HEK293 (cell line): Measurements from ENCODE around the gene SCAMP5.

ENCODE experiments used
- GLIS2 ChIP-seq: fragments of 450-650 bp; formaldehyde crosslinking; IDR thresholded peaks from 2 replicates; pipeline ENCODE4 v1.5.1; 2016; ENCODE audit warnings: missing biosample characterization, missing genetic modification characterization
- HOXA7 ChIP-seq: sonication (generic); formaldehyde crosslinking; IDR thresholded peaks from 2 replicates; pipeline ENCODE4 v1.8.1; 2022; ENCODE audit warnings: missing genetic modification reagents, borderline replicate concordance
- KLF10 ChIP-seq: fragments of 450-650 bp; IDR thresholded peaks from 2 replicates; pipeline ENCODE4 v1.5.1; 2018; ENCODE audit warnings: missing biosample characterization, mild to moderate bottlenecking, missing genetic modification characterization
- KLF7 ChIP-seq: fragments of 450-650 bp; formaldehyde crosslinking; IDR thresholded peaks from 2 replicates; pipeline ENCODE4 v1.5.1; 2016; ENCODE audit warnings: missing biosample characterization, missing genetic modification characterization, borderline replicate concordance
- SCRT2 ChIP-seq: fragments of 450-650 bp; formaldehyde crosslinking; IDR thresholded peaks from 2 replicates; pipeline ENCODE4 v1.5.1; 2016; ENCODE audit warnings: missing biosample characterization, missing genetic modification characterization
- YY1 ChIP-seq: fragments of 450-650 bp; formaldehyde crosslinking; IDR thresholded peaks from 2 replicates; pipeline ENCODE4 v1.5.1; 2018; ENCODE audit warnings: missing biosample characterization, missing genetic modification characterization
- ZBTB1 ChIP-seq: fragments of 450-650 bp; formaldehyde crosslinking; IDR thresholded peaks from 2 replicates; pipeline ENCODE4 v1.5.1; 2016; ENCODE audit warnings: missing biosample characterization, missing genetic modification characterization
- ZBTB17 ChIP-seq: fragments of 450-650 bp; formaldehyde crosslinking; IDR thresholded peaks from 2 replicates; pipeline ENCODE4 v1.5.1; 2016; ENCODE audit warnings: missing biosample characterization, missing genetic modification characterization
- ZBTB8A ChIP-seq: fragments of 450-650 bp; formaldehyde crosslinking; IDR thresholded peaks from 2 replicates; pipeline ENCODE4 v1.5.1; 2016; ENCODE audit warnings: missing biosample characterization, missing genetic modification characterization
- ZEB2 ChIP-seq: fragments of 450-650 bp; formaldehyde crosslinking; IDR thresholded peaks from 2 replicates; pipeline ENCODE4 v1.5.1; 2016; ENCODE audit warnings: missing biosample characterization, missing genetic modification characterization
- ZFHX2 ChIP-seq: fragments of 450-650 bp; formaldehyde crosslinking; conservative IDR thresholded peaks from 2 replicates; pipeline ENCODE4 v1.5.1; 2016; ENCODE audit warnings: missing biosample characterization, missing genetic modification characterization
- ZFP37 ChIP-seq: fragments of 450-650 bp; formaldehyde crosslinking; IDR thresholded peaks from 2 replicates; pipeline ENCODE4 v1.5.1; 2016; ENCODE audit warnings: missing biosample characterization, missing genetic modification characterization
- ZNF2 ChIP-seq: fragments of 450-650 bp; formaldehyde crosslinking; IDR thresholded peaks from 2 replicates; pipeline ENCODE4 v1.5.1; 2016; ENCODE audit warnings: missing biosample characterization, missing genetic modification characterization
- ZNF266 ChIP-seq: fragments of 450-650 bp; formaldehyde crosslinking; IDR thresholded peaks from 2 replicates; pipeline ENCODE4 v1.5.1; 2016; ENCODE audit warnings: missing biosample characterization, missing genetic modification characterization, low read depth
- ZNF514 ChIP-seq: fragments of 450-650 bp; formaldehyde crosslinking; IDR thresholded peaks from 2 replicates; pipeline ENCODE4 v1.5.1; 2016; ENCODE audit warnings: missing biosample characterization, missing genetic modification characterization
- ZNF548 ChIP-seq: fragments of 450-650 bp; formaldehyde crosslinking; IDR thresholded peaks from 2 replicates; pipeline ENCODE4 v1.5.1; 2016; ENCODE audit warnings: missing biosample characterization, missing genetic modification characterization
- ZNF558 ChIP-seq: fragments of 450-650 bp; formaldehyde crosslinking; IDR thresholded peaks from 2 replicates; pipeline ENCODE4 v1.5.1; 2016; ENCODE audit warnings: missing biosample characterization, missing genetic modification characterization
- ZNF596 ChIP-seq: fragments of 450-650 bp; IDR thresholded peaks from 2 replicates; pipeline ENCODE4 v1.5.0; 2018; ENCODE audit warnings: missing biosample characterization, mild to moderate bottlenecking, missing genetic modification characterization, moderate library complexity
- ZNF629 ChIP-seq: fragments of 450-650 bp; formaldehyde crosslinking; IDR thresholded peaks from 2 replicates; pipeline ENCODE4 v1.5.1; 2017; ENCODE audit warnings: missing biosample characterization, missing genetic modification characterization
- ZNF830 ChIP-seq: fragments of 450-650 bp; IDR thresholded peaks from 2 replicates; pipeline ENCODE4 v1.5.0; 2018; ENCODE audit warnings: missing biosample characterization, missing genetic modification characterization, low read depth, mild to moderate bottlenecking, moderate library complexity
- TF ChIP-seq, protein P1 (sequence below): fragments of 450-650 bp; IDR thresholded peaks from 2 replicates; pipeline ENCODE4 v1.5.1; 2018; ENCODE audit warnings: missing biosample characterization, missing genetic modification characterization
- TF ChIP-seq, protein P2 (sequence below): fragments of 450-650 bp; formaldehyde crosslinking; IDR thresholded peaks from 2 replicates; pipeline ENCODE4 v1.5.1; 2016; ENCODE audit warnings: missing biosample characterization, missing genetic modification characterization, borderline replicate concordance
- TF ChIP-seq, protein P3 (sequence below): fragments of 450-650 bp; formaldehyde crosslinking; IDR thresholded peaks from 2 replicates; pipeline ENCODE4 v1.5.0; 2017; ENCODE audit warnings: missing biosample characterization, missing genetic modification characterization, borderline replicate concordance
- TF ChIP-seq, protein P4 (sequence below): fragments of 450-650 bp; formaldehyde crosslinking; IDR thresholded peaks from 2 replicates; pipeline ENCODE4 v1.5.1; 2016; ENCODE audit warnings: missing biosample characterization, missing genetic modification characterization
- TF ChIP-seq, protein P5 (sequence below): fragments of 450-650 bp; formaldehyde crosslinking; IDR thresholded peaks from 2 replicates; pipeline ENCODE4 v1.5.1; 2016; ENCODE audit warnings: missing biosample characterization, missing genetic modification characterization

The SCAMP5 gene

DNA sequence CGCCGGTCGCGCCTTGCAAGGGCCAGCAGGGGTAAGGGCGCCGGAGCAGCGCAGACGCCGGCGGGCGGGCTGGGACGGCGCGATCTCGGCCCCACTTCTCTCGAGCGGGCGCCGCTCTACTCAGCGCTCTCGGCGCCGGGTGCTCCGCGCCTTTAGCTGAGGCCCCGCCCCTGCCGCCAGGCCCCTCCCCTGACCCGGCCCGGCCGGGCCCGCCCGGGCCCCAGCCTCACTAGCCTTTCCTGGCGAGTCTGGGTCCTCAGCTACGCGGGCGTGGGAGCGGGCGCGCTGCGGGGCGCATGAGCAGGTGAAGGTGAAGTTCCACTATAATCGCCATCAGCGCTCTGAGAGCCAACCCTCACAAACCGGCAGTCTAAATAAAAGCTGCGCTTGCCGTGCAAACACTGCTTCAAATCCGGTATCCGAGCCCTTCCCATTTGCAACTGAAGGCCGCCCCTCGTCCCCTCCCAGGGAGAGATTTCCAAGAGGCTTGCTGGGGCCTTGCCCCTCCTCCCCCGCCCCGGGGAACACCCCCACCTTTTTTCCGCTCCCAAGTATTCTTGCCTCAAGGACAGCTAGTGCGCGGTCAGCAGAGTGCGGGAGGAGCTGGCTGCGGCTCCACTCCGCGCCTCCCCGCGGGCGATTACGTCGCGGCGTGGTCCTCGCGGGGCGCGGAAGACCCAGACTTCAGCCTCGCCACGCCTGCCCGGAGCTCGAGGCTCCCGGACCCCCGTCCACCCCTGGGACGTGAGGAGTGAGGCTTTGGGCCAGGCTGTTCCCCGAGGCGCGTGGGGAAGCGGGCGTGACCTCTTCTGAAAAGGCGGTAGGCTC is 38.5 kb upstream of the SCAMP5 start, which contains the start of gene RPP25 (continued):
- TF ChIP-seq ZNF596 = peak; percentile 69; the same call in 1 of the 2 replicates
- peak; percentile 74 for TF ChIP-seq ZEB2 (tag by site-specific recombination)
- TF ChIP-seq, protein P1, sequence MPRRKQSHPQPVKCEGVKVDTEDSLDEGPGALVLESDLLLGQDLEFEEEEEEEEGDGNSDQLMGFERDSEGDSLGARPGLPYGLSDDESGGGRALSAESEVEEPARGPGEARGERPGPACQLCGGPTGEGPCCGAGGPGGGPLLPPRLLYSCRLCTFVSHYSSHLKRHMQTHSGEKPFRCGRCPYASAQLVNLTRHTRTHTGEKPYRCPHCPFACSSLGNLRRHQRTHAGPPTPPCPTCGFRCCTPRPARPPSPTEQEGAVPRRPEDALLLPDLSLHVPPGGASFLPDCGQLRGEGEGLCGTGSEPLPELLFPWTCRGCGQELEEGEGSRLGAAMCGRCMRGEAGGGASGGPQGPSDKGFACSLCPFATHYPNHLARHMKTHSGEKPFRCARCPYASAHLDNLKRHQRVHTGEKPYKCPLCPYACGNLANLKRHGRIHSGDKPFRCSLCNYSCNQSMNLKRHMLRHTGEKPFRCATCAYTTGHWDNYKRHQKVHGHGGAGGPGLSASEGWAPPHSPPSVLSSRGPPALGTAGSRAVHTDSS (tag by site-specific recombination) = no peak
- no peak for TF ChIP-seq ZNF548 (tag by site-specific recombination)
- no peak for TF ChIP-seq YY1 (tag by site-specific recombination)
- no peak for TF ChIP-seq HOXA7 (CRISPR knock-in tag)
- no peak for TF ChIP-seq ZNF266 (tag by site-specific recombination)
- TF ChIP-seq ZBTB8A (tag by site-specific recombination) = peak; percentile 91
- TF ChIP-seq ZBTB1 = no peak
- TF ChIP-seq, protein P2, sequence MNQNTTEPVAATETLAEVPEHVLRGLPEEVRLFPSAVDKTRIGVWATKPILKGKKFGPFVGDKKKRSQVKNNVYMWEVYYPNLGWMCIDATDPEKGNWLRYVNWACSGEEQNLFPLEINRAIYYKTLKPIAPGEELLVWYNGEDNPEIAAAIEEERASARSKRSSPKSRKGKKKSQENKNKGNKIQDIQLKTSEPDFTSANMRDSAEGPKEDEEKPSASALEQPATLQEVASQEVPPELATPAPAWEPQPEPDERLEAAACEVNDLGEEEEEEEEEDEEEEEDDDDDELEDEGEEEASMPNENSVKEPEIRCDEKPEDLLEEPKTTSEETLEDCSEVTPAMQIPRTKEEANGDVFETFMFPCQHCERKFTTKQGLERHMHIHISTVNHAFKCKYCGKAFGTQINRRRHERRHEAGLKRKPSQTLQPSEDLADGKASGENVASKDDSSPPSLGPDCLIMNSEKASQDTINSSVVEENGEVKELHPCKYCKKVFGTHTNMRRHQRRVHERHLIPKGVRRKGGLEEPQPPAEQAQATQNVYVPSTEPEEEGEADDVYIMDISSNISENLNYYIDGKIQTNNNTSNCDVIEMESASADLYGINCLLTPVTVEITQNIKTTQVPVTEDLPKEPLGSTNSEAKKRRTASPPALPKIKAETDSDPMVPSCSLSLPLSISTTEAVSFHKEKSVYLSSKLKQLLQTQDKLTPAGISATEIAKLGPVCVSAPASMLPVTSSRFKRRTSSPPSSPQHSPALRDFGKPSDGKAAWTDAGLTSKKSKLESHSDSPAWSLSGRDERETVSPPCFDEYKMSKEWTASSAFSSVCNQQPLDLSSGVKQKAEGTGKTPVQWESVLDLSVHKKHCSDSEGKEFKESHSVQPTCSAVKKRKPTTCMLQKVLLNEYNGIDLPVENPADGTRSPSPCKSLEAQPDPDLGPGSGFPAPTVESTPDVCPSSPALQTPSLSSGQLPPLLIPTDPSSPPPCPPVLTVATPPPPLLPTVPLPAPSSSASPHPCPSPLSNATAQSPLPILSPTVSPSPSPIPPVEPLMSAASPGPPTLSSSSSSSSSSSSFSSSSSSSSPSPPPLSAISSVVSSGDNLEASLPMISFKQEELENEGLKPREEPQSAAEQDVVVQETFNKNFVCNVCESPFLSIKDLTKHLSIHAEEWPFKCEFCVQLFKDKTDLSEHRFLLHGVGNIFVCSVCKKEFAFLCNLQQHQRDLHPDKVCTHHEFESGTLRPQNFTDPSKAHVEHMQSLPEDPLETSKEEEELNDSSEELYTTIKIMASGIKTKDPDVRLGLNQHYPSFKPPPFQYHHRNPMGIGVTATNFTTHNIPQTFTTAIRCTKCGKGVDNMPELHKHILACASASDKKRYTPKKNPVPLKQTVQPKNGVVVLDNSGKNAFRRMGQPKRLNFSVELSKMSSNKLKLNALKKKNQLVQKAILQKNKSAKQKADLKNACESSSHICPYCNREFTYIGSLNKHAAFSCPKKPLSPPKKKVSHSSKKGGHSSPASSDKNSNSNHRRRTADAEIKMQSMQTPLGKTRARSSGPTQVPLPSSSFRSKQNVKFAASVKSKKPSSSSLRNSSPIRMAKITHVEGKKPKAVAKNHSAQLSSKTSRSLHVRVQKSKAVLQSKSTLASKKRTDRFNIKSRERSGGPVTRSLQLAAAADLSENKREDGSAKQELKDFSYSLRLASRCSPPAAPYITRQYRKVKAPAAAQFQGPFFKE (tag by site-specific recombination) = no peak
- TF ChIP-seq ZNF830 (tag by site-specific recombination) = no peak
- TF ChIP-seq KLF10 = peak; percentile 12; the same call in 1 of the 2 replicates
- TF ChIP-seq, protein P3, sequence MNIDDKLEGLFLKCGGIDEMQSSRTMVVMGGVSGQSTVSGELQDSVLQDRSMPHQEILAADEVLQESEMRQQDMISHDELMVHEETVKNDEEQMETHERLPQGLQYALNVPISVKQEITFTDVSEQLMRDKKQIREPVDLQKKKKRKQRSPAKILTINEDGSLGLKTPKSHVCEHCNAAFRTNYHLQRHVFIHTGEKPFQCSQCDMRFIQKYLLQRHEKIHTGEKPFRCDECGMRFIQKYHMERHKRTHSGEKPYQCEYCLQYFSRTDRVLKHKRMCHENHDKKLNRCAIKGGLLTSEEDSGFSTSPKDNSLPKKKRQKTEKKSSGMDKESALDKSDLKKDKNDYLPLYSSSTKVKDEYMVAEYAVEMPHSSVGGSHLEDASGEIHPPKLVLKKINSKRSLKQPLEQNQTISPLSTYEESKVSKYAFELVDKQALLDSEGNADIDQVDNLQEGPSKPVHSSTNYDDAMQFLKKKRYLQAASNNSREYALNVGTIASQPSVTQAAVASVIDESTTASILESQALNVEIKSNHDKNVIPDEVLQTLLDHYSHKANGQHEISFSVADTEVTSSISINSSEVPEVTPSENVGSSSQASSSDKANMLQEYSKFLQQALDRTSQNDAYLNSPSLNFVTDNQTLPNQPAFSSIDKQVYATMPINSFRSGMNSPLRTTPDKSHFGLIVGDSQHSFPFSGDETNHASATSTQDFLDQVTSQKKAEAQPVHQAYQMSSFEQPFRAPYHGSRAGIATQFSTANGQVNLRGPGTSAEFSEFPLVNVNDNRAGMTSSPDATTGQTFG (tag by site-specific recombination) = no peak
- TF ChIP-seq ZNF2 (tag by site-specific recombination) = no peak
- TF ChIP-seq, protein P4, sequence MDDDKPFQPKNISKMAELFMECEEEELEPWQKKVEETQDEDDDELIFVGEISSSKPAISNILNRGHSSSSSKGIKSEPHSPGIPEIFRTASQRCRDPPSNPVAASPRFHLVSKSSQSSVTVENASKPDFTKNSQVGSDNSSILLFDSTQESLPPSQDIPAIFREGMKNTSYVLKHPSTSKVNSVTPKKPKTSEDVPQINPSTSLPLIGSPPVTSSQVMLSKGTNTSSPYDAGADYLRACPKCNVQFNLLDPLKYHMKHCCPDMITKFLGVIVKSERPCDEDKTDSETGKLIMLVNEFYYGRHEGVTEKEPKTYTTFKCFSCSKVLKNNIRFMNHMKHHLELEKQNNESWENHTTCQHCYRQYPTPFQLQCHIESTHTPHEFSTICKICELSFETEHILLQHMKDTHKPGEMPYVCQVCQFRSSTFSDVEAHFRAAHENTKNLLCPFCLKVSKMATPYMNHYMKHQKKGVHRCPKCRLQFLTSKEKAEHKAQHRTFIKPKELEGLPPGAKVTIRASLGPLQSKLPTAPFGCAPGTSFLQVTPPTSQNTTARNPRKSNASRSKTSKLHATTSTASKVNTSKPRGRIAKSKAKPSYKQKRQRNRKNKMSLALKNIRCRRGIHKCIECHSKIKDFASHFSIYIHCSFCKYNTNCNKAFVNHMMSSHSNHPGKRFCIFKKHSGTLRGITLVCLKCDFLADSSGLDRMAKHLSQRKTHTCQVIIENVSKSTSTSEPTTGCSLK = no peak
- peak; percentile 47; the same call in 1 of the 2 replicates for TF ChIP-seq ZNF629 (tag by site-specific recombination)
- TF ChIP-seq GLIS2 = peak; percentile 73; the same call in 1 of the 2 replicates
- TF ChIP-seq SCRT2 (tag by site-specific recombination) = no peak
- TF ChIP-seq ZNF514 (tag by site-specific recombination) = no peak
- TF ChIP-seq ZFHX2 (tag by site-specific recombination) = peak; percentile 67
- TF ChIP-seq ZNF558 (tag by site-specific recombination) = no peak
- TF ChIP-seq KLF7 = 0 out of 2 replicates have a peak, but pooled peaks have one; percentile 44
- TF ChIP-seq, protein P5, sequence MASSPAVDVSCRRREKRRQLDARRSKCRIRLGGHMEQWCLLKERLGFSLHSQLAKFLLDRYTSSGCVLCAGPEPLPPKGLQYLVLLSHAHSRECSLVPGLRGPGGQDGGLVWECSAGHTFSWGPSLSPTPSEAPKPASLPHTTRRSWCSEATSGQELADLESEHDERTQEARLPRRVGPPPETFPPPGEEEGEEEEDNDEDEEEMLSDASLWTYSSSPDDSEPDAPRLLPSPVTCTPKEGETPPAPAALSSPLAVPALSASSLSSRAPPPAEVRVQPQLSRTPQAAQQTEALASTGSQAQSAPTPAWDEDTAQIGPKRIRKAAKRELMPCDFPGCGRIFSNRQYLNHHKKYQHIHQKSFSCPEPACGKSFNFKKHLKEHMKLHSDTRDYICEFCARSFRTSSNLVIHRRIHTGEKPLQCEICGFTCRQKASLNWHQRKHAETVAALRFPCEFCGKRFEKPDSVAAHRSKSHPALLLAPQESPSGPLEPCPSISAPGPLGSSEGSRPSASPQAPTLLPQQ (tag by site-specific recombination) = peak; percentile 85
- peak; percentile 68 for TF ChIP-seq ZBTB17
- peak; percentile 15; the same call in 1 of the 2 replicates for TF ChIP-seq ZFP37 (tag by site-specific recombination)
